Stromal cell of bone marrow (primary cell): ENCODE measurements around the gene SYT2.

Source experiments
- DNase-seq: peaks from one replicate; pipeline ENCODE4 v3.0.0-alpha.2; 2012; ENCODE audit warnings: low read depth

The SYT2 gene

GRCh38 chr1:202704601-202705000, 5.7 kb downstream of the SYT2 start:
- no peak for DNase-seq

- no peak for DNase-seq
Measured at GRCh38 chr1:202703191-202703590, 7.1 kb downstream of the SYT2 start.

GRCh38 chr1:202702088-202702487, 8.2 kb downstream of the SYT2 start:
- DNase-seq = no peak

- DNase-seq = no peak
Measured at GRCh38 chr1:202701200-202701599, 9.1 kb downstream of the SYT2 start.

GRCh38 chr1:202700061-202700460, 10.2 kb downstream of the SYT2 start:
- no peak for DNase-seq

GRCh38 chr1:202698276-202698675, 12.0 kb downstream of the SYT2 start:
- DNase-seq = no peak

- DNase-seq = no peak
Measured at GRCh38 chr1:202697038-202697437, 13.2 kb downstream of the SYT2 start.

GRCh38 chr1:202694314-202694713, 15.9 kb downstream of the SYT2 start:
- no peak for DNase-seq

- peak; percentile 49 for DNase-seq
Measured at GRCh38 chr1:202692959-202693555, 17.2 kb downstream of the SYT2 start.

- DNase-seq = no peak
Measured at GRCh38 chr1:202691816-202692215, 18.4 kb downstream of the SYT2 start.

- no peak for DNase-seq
Measured at GRCh38 chr1:202689493-202690342, 20.5 kb downstream of the SYT2 start.

GRCh38 chr1:202689082-202689481, 21.2 kb downstream of the SYT2 start:
- DNase-seq = no peak

GRCh38 chr1:202688401-202688800, 21.9 kb downstream of the SYT2 start:
- peak; percentile 3 for DNase-seq

- no peak for DNase-seq
Measured at GRCh38 chr1:202687798-202688197, 22.5 kb downstream of the SYT2 start.

GRCh38 chr1:202687370-202687769, 22.9 kb downstream of the SYT2 start:
- DNase-seq = no peak

GRCh38 chr1:202685641-202686040, 24.6 kb downstream of the SYT2 start:
- no peak for DNase-seq

- DNase-seq = no peak
Measured at GRCh38 chr1:202684716-202685115, 25.5 kb downstream of the SYT2 start.

GRCh38 chr1:202683029-202683428, 27.2 kb downstream of the SYT2 start:
- DNase-seq = no peak

GRCh38 chr1:202682477-202682876, 27.8 kb downstream of the SYT2 start:
- DNase-seq = no peak

GRCh38 chr1:202681736-202682420, 28.4 kb downstream of the SYT2 start:
- no peak for DNase-seq

GRCh38 chr1:202680586-202681352, 29.5 kb downstream of the SYT2 start:
- DNase-seq = no peak
